HL-60 (cell line): ENCODE measurements around the gene SLAMF6.

Experiments used
- DNase-seq, 2 experiments: peaks; one replicate each; pipeline ENCODE4 v3.0.0-alpha.2; 2010 to 2020; ENCODE audit warnings: low read depth in 1 of 2, low spot score in 1 of 2
- H3K27ac ChIP-seq: fragments of 250-450 bp; sonication (Bioruptor Pico); replicated peaks from 2 replicates; pipeline ENCODE4 v1.5.1; 2020; ENCODE audit warnings: mild to moderate bottlenecking, moderate library complexity
- H3K27me3 ChIP-seq: fragments of 250-450 bp; sonication (Bioruptor Pico); 2 replicates; pipeline ENCODE4 v1.5.1; 2021; ENCODE audit warnings: mild to moderate bottlenecking, moderate library complexity; ENCODE audit not compliant: insufficient read depth, poor library complexity, severe bottlenecking
- H3K4me3 ChIP-seq: replicated peaks from 2 replicates; pipeline ENCODE4 v1.5.1; 2011; ENCODE audit warnings: mild to moderate bottlenecking, control low read depth, low read length; ENCODE audit not compliant: insufficient read depth
- GABPA ChIP-seq: IDR thresholded peaks from 2 replicates; pipeline ENCODE4 v1.6.1; 2012; ENCODE audit warnings: low read depth
- POLR2AphosphoS5 ChIP-seq: IDR thresholded peaks from 2 replicates; pipeline ENCODE4 v1.6.1; 2012; ENCODE audit warnings: low read depth
- SPI1 ChIP-seq: IDR thresholded peaks from 2 replicates; pipeline ENCODE4 v1.6.1; 2012; ENCODE audit warnings: low read depth, mild to moderate bottlenecking, borderline replicate concordance
- TF ChIP-seq, protein P1 (sequence below): IDR thresholded peaks from 2 replicates; pipeline ENCODE4 v1.6.1; 2012; ENCODE audit warnings: low read depth; ENCODE audit not compliant: insufficient replicate concordance
- TF ChIP-seq, protein P2 (sequence below): IDR thresholded peaks from one replicate; pipeline ENCODE4 v1.5.1; 2011; ENCODE audit warnings: low read length, control low read depth, inconsistent platforms; ENCODE audit not compliant: insufficient read depth

The SLAMF6 gene

GRCh38 chr1:160467576-160467975 lies 55.5 kb downstream of the SLAMF6 start:
- TF ChIP-seq POLR2AphosphoS5 (no peak), GABPA (no peak), SPI1 (no peak)
- TF ChIP-seq, protein P1, sequence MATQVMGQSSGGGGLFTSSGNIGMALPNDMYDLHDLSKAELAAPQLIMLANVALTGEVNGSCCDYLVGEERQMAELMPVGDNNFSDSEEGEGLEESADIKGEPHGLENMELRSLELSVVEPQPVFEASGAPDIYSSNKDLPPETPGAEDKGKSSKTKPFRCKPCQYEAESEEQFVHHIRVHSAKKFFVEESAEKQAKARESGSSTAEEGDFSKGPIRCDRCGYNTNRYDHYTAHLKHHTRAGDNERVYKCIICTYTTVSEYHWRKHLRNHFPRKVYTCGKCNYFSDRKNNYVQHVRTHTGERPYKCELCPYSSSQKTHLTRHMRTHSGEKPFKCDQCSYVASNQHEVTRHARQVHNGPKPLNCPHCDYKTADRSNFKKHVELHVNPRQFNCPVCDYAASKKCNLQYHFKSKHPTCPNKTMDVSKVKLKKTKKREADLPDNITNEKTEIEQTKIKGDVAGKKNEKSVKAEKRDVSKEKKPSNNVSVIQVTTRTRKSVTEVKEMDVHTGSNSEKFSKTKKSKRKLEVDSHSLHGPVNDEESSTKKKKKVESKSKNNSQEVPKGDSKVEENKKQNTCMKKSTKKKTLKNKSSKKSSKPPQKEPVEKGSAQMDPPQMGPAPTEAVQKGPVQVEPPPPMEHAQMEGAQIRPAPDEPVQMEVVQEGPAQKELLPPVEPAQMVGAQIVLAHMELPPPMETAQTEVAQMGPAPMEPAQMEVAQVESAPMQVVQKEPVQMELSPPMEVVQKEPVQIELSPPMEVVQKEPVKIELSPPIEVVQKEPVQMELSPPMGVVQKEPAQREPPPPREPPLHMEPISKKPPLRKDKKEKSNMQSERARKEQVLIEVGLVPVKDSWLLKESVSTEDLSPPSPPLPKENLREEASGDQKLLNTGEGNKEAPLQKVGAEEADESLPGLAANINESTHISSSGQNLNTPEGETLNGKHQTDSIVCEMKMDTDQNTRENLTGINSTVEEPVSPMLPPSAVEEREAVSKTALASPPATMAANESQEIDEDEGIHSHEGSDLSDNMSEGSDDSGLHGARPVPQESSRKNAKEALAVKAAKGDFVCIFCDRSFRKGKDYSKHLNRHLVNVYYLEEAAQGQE = no peak
- TF ChIP-seq, protein P2, sequence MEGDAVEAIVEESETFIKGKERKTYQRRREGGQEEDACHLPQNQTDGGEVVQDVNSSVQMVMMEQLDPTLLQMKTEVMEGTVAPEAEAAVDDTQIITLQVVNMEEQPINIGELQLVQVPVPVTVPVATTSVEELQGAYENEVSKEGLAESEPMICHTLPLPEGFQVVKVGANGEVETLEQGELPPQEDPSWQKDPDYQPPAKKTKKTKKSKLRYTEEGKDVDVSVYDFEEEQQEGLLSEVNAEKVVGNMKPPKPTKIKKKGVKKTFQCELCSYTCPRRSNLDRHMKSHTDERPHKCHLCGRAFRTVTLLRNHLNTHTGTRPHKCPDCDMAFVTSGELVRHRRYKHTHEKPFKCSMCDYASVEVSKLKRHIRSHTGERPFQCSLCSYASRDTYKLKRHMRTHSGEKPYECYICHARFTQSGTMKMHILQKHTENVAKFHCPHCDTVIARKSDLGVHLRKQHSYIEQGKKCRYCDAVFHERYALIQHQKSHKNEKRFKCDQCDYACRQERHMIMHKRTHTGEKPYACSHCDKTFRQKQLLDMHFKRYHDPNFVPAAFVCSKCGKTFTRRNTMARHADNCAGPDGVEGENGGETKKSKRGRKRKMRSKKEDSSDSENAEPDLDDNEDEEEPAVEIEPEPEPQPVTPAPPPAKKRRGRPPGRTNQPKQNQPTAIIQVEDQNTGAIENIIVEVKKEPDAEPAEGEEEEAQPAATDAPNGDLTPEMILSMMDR = no peak

DNA sequence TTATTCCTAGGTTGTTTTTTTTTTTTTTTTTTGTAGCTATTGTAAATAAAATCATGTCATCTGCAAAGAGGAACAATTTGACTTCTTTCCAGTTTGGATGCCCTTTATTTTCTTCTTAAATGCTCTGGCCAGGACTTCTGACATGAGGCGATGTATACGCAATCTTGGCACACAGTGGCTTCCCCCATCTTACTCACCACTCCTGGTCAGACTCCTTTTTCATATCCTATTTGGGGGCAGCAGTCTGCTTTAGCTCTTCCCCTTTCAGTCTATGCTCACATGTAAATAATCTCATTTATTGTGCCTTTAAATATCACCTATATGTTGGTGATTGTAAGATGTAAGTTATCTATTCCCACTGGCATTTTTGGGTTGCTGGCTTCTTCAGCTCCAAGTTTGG lies 56.1 kb downstream of the SLAMF6 start:
- Histone ChIP-seq H3K4me3 (no peak overlapping the region), H3K27me3 (no peaks in the 10 kb centered on the region), H3K27ac (no peak overlapping the region)
- DNase-seq = no peak
- TF ChIP-seq, protein P1 = no peak
- TF ChIP-seq POLR2AphosphoS5 = no peak
- TF ChIP-seq SPI1 = no peak
- TF ChIP-seq, protein P2 = no peak
- no peak for TF ChIP-seq GABPA

More at GRCh38 chr1:160467576-160467975, 55.5 kb downstream of the SLAMF6 start:
- DNase-seq = no peak
- Histone ChIP-seq H3K4me3 (no peak overlapping the region), H3K27ac (no peak overlapping the region), H3K27me3 (no peaks in the 10 kb centered on the region)

GRCh38 chr1:160465123-160465522 lies 57.9 kb downstream of the SLAMF6 start:
- TF ChIP-seq SPI1 (no peak), POLR2AphosphoS5 (no peak), GABPA (no peak)
- TF ChIP-seq, protein P2 = no peak
- TF ChIP-seq, protein P1 = no peak
- H3K27ac ChIP-seq = no peak overlapping the region
- no peaks in the 10 kb centered on the region for H3K27me3 ChIP-seq
- DNase-seq = no peak
- H3K4me3 ChIP-seq = no peak overlapping the region
